ENCODE data around the gene MOCS1.

- TF ChIP-seq CTCF (IDR thresholded peaks at IDR 0.05; ENCODE audit: low read depth, low read length, missing input control) (no peak), RAD21 (IDR thresholded peaks at IDR 0.05) (no peak), GABPA (IDR thresholded peaks at IDR 0.05 in 1 of 2, conservative IDR thresholded peaks at IDR 0.05 in 1 of 2) (no peak), HNF4G (IDR thresholded peaks at IDR 0.05) (no peak), MAX (IDR thresholded peaks at IDR 0.05) (no peak), TAF1 (conservative IDR thresholded peaks at IDR 0.05) (no peak), REST (IDR thresholded peaks at IDR 0.05) (no peak)
- TF ChIP-seq, protein P1, sequence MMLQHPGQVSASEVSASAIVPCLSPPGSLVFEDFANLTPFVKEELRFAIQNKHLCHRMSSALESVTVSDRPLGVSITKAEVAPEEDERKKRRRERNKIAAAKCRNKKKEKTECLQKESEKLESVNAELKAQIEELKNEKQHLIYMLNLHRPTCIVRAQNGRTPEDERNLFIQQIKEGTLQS (IDR thresholded peaks at IDR 0.05), result no peak
Observed at GRCh38 chr6:39898625-39899024, 35.6 kb downstream of the MOCS1 start.

Data from liver (tissue), 3 donors.